IMR-90 (cell line): ENCODE measurements around the gene ZNF862. TPM values are rescaled to one million over a fixed set of nuclear protein-coding genes. Genes with fewer than 3 reads are reported as not detected.
A peak's percentile ranks its signal among the peaks of the same experiment; 100 is the strongest.

Experiments
- ATAC-seq: fragments of 200-7000 bp; cut with Tn5 transposase; 2 replicates; pipeline ENCODE4 v1.9.1; 2020; ENCODE audit warnings: low read depth, mild to moderate bottlenecking, moderate library complexity
- BruUV-seq: library from RNA; stranded (reverse); fragments of 400-500 nt; replicated peaks from 2 replicates; lab custom pipeline; 2021; lab: Mats Ljungman, UMichigan
- CTCF ChIA-PET: fragments of 300-600 bp; formaldehyde crosslinking; extraction: SDS; loops from one replicate; lab custom pipeline; 2021; ENCODE audit warnings: antibody characterized with exemption; lab: Yijun Ruan, JAX
- POLR2A ChIA-PET: fragments of 300-600 bp; sonication (Branson Sonifier 250); formaldehyde crosslinking; loops from one replicate; lab custom pipeline; 2022; ENCODE audit warnings: antibody characterized with exemption; ENCODE audit not compliant: unreplicated experiment; lab: Charles Lee
- DNase-seq: peaks from one replicate; pipeline ENCODE4 v3.0.0; 2013
- H2AFZ ChIP-seq: replicated peaks from 2 replicates; pipeline ENCODE3; 2013; ENCODE audit warnings: low read length, mild to moderate bottlenecking; ENCODE audit not compliant: poor library complexity
- H2AK5ac ChIP-seq: 2 replicates; pipeline ENCODE4 v1.6.1; 2013; ENCODE audit warnings: low read depth, low read length, inconsistent platforms
- H2AK9ac ChIP-seq: replicated peaks from 2 replicates; pipeline ENCODE3; 2013; ENCODE audit warnings: mild to moderate bottlenecking, low read depth, low read length, moderate library complexity; ENCODE audit not compliant: poor library complexity
- H2BK120ac ChIP-seq: 2 replicates; pipeline ENCODE4 v1.6.1; 2013; ENCODE audit warnings: low read depth, low read length, inconsistent platforms
- H2BK15ac ChIP-seq: 3 replicates; pipeline ENCODE4 v1.6.1; 2013; ENCODE audit warnings: low read depth, low read length, inconsistent platforms
- H2BK20ac ChIP-seq: 2 replicates; pipeline ENCODE4 v1.6.1; 2013; ENCODE audit warnings: low read depth, mild to moderate bottlenecking, inconsistent platforms, low read length, moderate library complexity
- H2BK5ac ChIP-seq: 2 replicates; pipeline ENCODE4 v1.6.1; 2013; ENCODE audit warnings: mild to moderate bottlenecking, low read depth, low read length, inconsistent platforms; ENCODE audit not compliant: poor library complexity, severe bottlenecking
- H3K14ac ChIP-seq: replicated peaks from 2 replicates; pipeline ENCODE4 v1.6.1; 2013; ENCODE audit warnings: low read depth, low read length, inconsistent platforms
- H3K18ac ChIP-seq: 2 replicates; pipeline ENCODE4 v1.6.1; 2013; ENCODE audit warnings: low read depth, low read length, control low read depth
- H3K23ac ChIP-seq: 2 replicates; pipeline ENCODE4 v1.6.1; 2013; ENCODE audit warnings: low read depth, low read length, inconsistent platforms
- H3K27ac ChIP-seq: 2 replicates; pipeline ENCODE4 v1.5.1; 2013; ENCODE audit warnings: mild to moderate bottlenecking, control low read depth, low read length; ENCODE audit not compliant: insufficient read depth
- H3K27me3 ChIP-seq: 2 replicates; pipeline ENCODE4 v1.6.1; 2013; ENCODE audit warnings: low read length; ENCODE audit not compliant: control insufficient read depth, insufficient read depth
- H3K36me3 ChIP-seq: 2 replicates; pipeline ENCODE4 v1.6.1; 2013; ENCODE audit warnings: low read length, mixed read lengths; ENCODE audit not compliant: control insufficient read depth, insufficient read depth
- H3K4ac ChIP-seq: 2 replicates; pipeline ENCODE4 v1.6.1; 2013; ENCODE audit warnings: low read depth, low read length, inconsistent platforms
- H3K4me1 ChIP-seq: 2 replicates; pipeline ENCODE4 v1.6.1; 2013; ENCODE audit warnings: low read length, mixed read lengths; ENCODE audit not compliant: control insufficient read depth, insufficient read depth
- H3K4me2 ChIP-seq: 2 replicates; pipeline ENCODE4 v1.6.1; 2013; ENCODE audit warnings: low read depth, mild to moderate bottlenecking, control low read depth, low read length, moderate library complexity
- H3K4me3 ChIP-seq: 2 replicates; pipeline ENCODE4 v1.5.1; 2013; ENCODE audit warnings: low read depth, mild to moderate bottlenecking, control low read depth, low read length, moderate library complexity; ENCODE audit not compliant: insufficient read depth
- H3K56ac ChIP-seq: 2 replicates; pipeline ENCODE4 v1.6.1; 2013; ENCODE audit warnings: low read length, inconsistent platforms; ENCODE audit not compliant: insufficient read depth; ENCODE audit errors: extremely low read depth
- H3K79me1 ChIP-seq, 2 experiments: 2 replicates each; pipeline ENCODE4 v1.6.1; 2013; ENCODE audit warnings: low read length in 2 of 2, inconsistent platforms in 1 of 2, low read depth in 1 of 2
- H3K9ac ChIP-seq: 2 replicates; pipeline ENCODE4 v1.6.1; 2013; ENCODE audit warnings: low read depth, low read length, control low read depth
- H3K9me1 ChIP-seq: 2 replicates; pipeline ENCODE4 v1.6.1; 2013; ENCODE audit warnings: low read length, inconsistent platforms; ENCODE audit not compliant: insufficient read depth
- H3K9me3 ChIP-seq: 2 replicates; pipeline ENCODE4 v1.6.1; 2013; ENCODE audit warnings: low read length; ENCODE audit not compliant: control insufficient read depth, insufficient read depth
- H4K20me1 ChIP-seq: 2 replicates; pipeline ENCODE4 v1.6.1; 2013; ENCODE audit warnings: low read length, inconsistent platforms; ENCODE audit not compliant: insufficient read depth
- H4K5ac ChIP-seq: 2 replicates; pipeline ENCODE4 v1.6.1; 2013; ENCODE audit warnings: mild to moderate bottlenecking, low read depth, low read length, control low read depth
- H4K8ac ChIP-seq, 2 experiments: 2 replicates each; pipeline ENCODE4 v1.6.1; 2013; ENCODE audit warnings: low read depth in 2 of 2, low read length in 2 of 2, control low read depth in 1 of 2, inconsistent platforms in 1 of 2
- H4K91ac ChIP-seq: 2 replicates; pipeline ENCODE4 v1.6.1; 2013; ENCODE audit warnings: low read depth, low read length, inconsistent platforms; ENCODE audit not compliant: insufficient read depth
- BHLHE40 ChIP-seq: fragments of 150-350 bp; IDR thresholded peaks from 2 replicates; pipeline ENCODE4 v1.6.1; 2016; ENCODE audit warnings: mild to moderate bottlenecking, low read depth, low read length
- CEBPB ChIP-seq: IDR thresholded peaks from 2 replicates; pipeline ENCODE4 v1.6.1; 2012; ENCODE audit warnings: low read depth, low read length, improper control_type of control experiment
- CHD1 ChIP-seq: IDR thresholded peaks from 2 replicates; pipeline ENCODE4 v1.6.1; 2012; ENCODE audit warnings: low read depth, low read length, improper control_type of control experiment
- CTCF ChIP-seq: conservative IDR thresholded peaks from 2 replicates; pipeline ENCODE4 v1.5.1; 2012; ENCODE audit warnings: mild to moderate bottlenecking, low read depth, low read length, improper control_type of control experiment
- FOS ChIP-seq: fragments of 150-350 bp; IDR thresholded peaks from 2 replicates; pipeline ENCODE4 v1.6.1; 2016; ENCODE audit warnings: low read depth, low read length
- MAFK ChIP-seq: IDR thresholded peaks from 2 replicates; pipeline ENCODE4 v1.6.1; 2012; ENCODE audit warnings: low read depth, low read length, improper control_type of control experiment
- MAZ ChIP-seq: IDR thresholded peaks from 2 replicates; pipeline ENCODE4 v1.6.1; 2012; ENCODE audit warnings: low read depth, mild to moderate bottlenecking, low read length, improper control_type of control experiment, moderate library complexity, borderline replicate concordance
- MXI1 ChIP-seq: IDR thresholded peaks from 2 replicates; pipeline ENCODE4 v1.6.1; 2012; ENCODE audit warnings: low read depth, mild to moderate bottlenecking, low read length, moderate library complexity, borderline replicate concordance
- NFE2L2 ChIP-seq: fragments of 150-350 bp; IDR thresholded peaks from 2 replicates; pipeline ENCODE4 v1.6.1; 2016; ENCODE audit warnings: low read depth, mild to moderate bottlenecking, low read length
- POLR2A ChIP-seq: IDR thresholded peaks from 2 replicates; pipeline ENCODE4 v1.6.1; 2012; ENCODE audit warnings: mild to moderate bottlenecking, low read depth, low read length
- RAD21 ChIP-seq: IDR thresholded peaks from 2 replicates; pipeline ENCODE4 v1.6.1; 2012; ENCODE audit warnings: low read length, improper control_type of control experiment
- RCOR1 ChIP-seq: IDR thresholded peaks from 2 replicates; pipeline ENCODE4 v1.6.1; 2012; ENCODE audit warnings: mild to moderate bottlenecking, low read length, improper control_type of control experiment; ENCODE audit not compliant: insufficient replicate concordance
- RFX5 ChIP-seq: IDR thresholded peaks from 2 replicates; pipeline ENCODE4 v1.8.0; 2012; ENCODE audit warnings: low read depth, mild to moderate bottlenecking, low read length, moderate library complexity
- SMC3 ChIP-seq: fragments of 150-350 bp; IDR thresholded peaks from 2 replicates; pipeline ENCODE4 v1.6.1; 2016; ENCODE audit warnings: low read depth, mild to moderate bottlenecking, antibody characterized with exemption, low read length, moderate library complexity
- USF2 ChIP-seq: fragments of 150-350 bp; IDR thresholded peaks from 2 replicates; pipeline ENCODE4 v1.6.1; 2017; ENCODE audit warnings: mild to moderate bottlenecking, antibody characterized with exemption, low read length, low read depth
- WGBS, 2 experiments: methylation state at CpG; one replicate each; pipeline versions ENCODE4 v1.1.5 to v1.1.7; 2013; ENCODE audit warnings: missing lambda C conversion rate in 2 of 2; ENCODE audit not compliant: insufficient read length in 1 of 2; ENCODE audit errors: extremely low coverage in 2 of 2; 5-methylcytosine and 5-hydroxymethylcytosine counted together
- dilution Hi-C: fragments of 300-500 bp; cut with HindIII; formaldehyde crosslinking; loops from one replicate; pipeline ENCODE4 v1.14.3; 2018; ENCODE audit warnings: low sequenced_read_pairs; ENCODE audit not compliant: unreplicated experiment
- in situ Hi-C: fragments of 300-500 bp; cut with MboI; formaldehyde crosslinking; loops from 3 replicates; pipeline ENCODE4 v1.14.3; 2019; ENCODE audit warnings: low sequenced_read_pairs, inconsistent platforms, mixed read lengths
- intact Hi-C: fragments of 100-400 bp; cut with micrococcal nuclease; formaldehyde crosslinking; loops from 2 replicates; pipeline ENCODE4 v1.10.0; 2022
- polyA plus RNA-seq, 3 experiments: library from polyadenylated mRNA; depleted of rRNA; stranded (reverse); fragments of >200 nt; gene quantifications; 2 replicates each; pipeline ENCODE4 v1.2.3, GENCODE V29; 2012; ENCODE audit warnings: low replicate concordance in 1 of 3
- total RNA-seq: library from RNA; depleted of rRNA; stranded (reverse); fragments of >200 nt; gene quantifications from 2 replicates; pipeline ENCODE4 v1.2.3, GENCODE V29; 2012

The ZNF862 gene
- total and polyA plus RNA-seq, 2 of the 4 experiments (the other 2 are of a cell fraction), result 5.9 to 10.8 TPM

DNA sequence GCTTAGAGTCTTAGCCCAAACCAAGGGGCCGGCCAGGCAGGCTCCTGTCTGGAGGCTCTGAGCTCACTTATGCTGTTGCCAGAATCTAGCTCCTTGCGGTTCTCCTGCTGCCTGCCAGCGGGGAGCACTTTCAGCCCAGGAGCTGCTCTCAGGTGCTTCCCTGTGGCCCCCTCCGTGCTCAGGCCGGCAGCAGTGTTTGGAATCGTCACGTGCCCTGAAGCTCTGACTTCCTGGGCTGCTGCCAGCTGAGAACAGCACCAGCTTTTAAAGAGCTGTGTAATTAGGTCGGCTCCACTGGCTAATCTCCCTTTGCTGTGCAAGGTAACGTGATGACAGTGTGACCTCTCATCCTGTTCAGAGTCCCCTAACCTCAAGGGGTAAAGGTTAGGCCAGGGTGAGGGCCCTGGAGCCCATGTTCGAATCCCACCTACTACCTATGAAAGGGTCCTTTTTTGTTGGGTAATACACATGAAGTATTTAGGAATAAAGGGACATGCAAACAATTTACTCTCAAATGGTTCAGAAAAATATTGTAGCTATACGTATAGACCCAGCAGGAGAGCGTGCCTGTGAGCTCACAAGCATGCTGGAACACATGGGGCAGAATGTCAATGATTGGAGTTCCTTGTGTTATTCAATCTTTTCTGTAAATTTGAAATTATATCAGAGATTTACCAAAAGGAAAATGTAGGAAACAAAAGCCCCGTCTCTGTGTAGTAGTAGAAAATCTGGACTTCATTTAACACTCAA lies 16.6 kb downstream of the ZNF862 start:
- Histone ChIP-seq H3K27ac (no peak overlapping the region), H3K4me3 (no peak overlapping the region)
- CTCF ChIA-PET, result interaction anchor here (0.6 kb wide), 2 partner anchors 28 to 998 kb away, joined by 3 to 4 read pairs; no protein-coding TSS in a partner anchor

More for the DNA sequence above, 16.6 kb downstream of the ZNF862 start:
- no peaks in the 10 kb centered on the region for H3K9me3 ChIP-seq
- dilution Hi-C loops, result no loop called here
- DNase-seq, result peak; percentile 51
- peaks cover 11% of the 10 kb centered on the region for H3K9me1 ChIP-seq
- H2AK9ac ChIP-seq, result peak overlapping the region; percentile 58
- no peak overlapping the region for H2BK120ac ChIP-seq
- peak; percentile 62 for ATAC-seq
- H2BK5ac ChIP-seq, result no peak overlapping the region
- POLR2A ChIA-PET, result no interaction called here
- H4K8ac ChIP-seq, result no peak overlapping the region
- H2BK15ac ChIP-seq, result no peak overlapping the region
- WGBS, 2 experiments, result 7% methylated on average over 3 of the region's 13 CpGs; no CpG with 5 or more reads in 1 of the 2 experiments
- no peak overlapping the region for H4K5ac ChIP-seq
- in situ Hi-C loops, result loop anchor here (25.0 kb wide), 1 partner anchor 558 kb away; a partner anchor contains a TSS
- no peak overlapping the region for H2BK20ac ChIP-seq
- BruUV-seq, result no TSS peak
- H3K23ac ChIP-seq, result no peak overlapping the region
- H3K4me1 ChIP-seq, result peaks cover 13% of the 10 kb centered on the region
- H3K4me2 ChIP-seq, result peak overlapping the region; percentile 35
- H4K20me1 ChIP-seq, result no peaks in the 10 kb centered on the region
- H2AK5ac ChIP-seq, result no peak overlapping the region
- H3K18ac ChIP-seq, result no peak overlapping the region
- H3K56ac ChIP-seq, result no peak overlapping the region
- intact Hi-C loops, result no loop called here
- no peak overlapping the region for H3K4ac ChIP-seq
- H2AFZ ChIP-seq, result peak overlapping the region; percentile 54
- H3K79me1 ChIP-seq, result no peaks in the 10 kb centered on the region
- no peak overlapping the region for H3K14ac ChIP-seq
- H4K91ac ChIP-seq, result no peak overlapping the region
- no peak overlapping the region for H3K9ac ChIP-seq
- no peaks in the 10 kb centered on the region for H3K27me3 ChIP-seq
- TF ChIP-seq NFE2L2, result no peak
- no peak for TF ChIP-seq MXI1
- no peak for TF ChIP-seq POLR2A
- TF ChIP-seq FOS, result no peak
- TF ChIP-seq RAD21, result no peak
- no peak for TF ChIP-seq CEBPB
- no peak for TF ChIP-seq CTCF
- TF ChIP-seq RFX5, result no peak
- no peak for TF ChIP-seq MAZ
- TF ChIP-seq SMC3, result no peak
- peak; percentile 53; the same call in 1 of the 2 replicates for TF ChIP-seq BHLHE40
- no peak for TF ChIP-seq CHD1
- peak; percentile 86 for TF ChIP-seq USF2
- TF ChIP-seq MAFK, result no peak
- no peak for TF ChIP-seq RCOR1
- peaks cover 16% of the 10 kb centered on the region; the same call in 1 of the 2 replicates for H3K36me3 ChIP-seq
